DND-41 (cell line): Measurements from ENCODE around the gene ZNF620.

Source experiments
- EZH2 ChIP-seq: IDR thresholded peaks from 3 replicates; pipeline ENCODE4 v1.6.1; 2012; ENCODE audit warnings: borderline replicate concordance, low read depth, mild to moderate bottlenecking, moderate library complexity, low read length, inconsistent platforms; ENCODE audit not compliant: severe bottlenecking
- TF ChIP-seq, protein P1 (sequence below): IDR thresholded peaks from 2 replicates; pipeline ENCODE4 v1.5.1; 2012; ENCODE audit warnings: borderline replicate concordance, low read length, moderate library complexity, mild to moderate bottlenecking; ENCODE audit not compliant: poor library complexity, severe bottlenecking; ENCODE audit errors: extremely low read depth

DNA sequence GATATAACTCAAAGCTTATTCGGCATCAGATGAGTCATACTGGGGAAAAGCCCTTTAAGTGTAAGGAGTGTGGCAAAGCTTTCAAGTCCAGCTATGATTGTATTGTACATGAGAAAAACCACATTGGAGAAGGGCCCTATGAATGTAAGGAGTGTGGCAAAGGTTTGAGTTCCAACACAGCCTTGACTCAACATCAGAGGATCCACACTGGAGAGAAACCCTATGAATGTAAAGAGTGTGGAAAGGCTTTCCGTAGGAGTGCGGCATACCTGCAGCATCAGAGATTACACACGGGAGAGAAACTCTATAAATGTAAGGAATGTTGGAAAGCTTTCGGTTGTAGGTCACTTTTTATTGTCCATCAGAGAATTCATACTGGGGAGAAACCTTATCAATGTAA is 26.4 kb downstream of the ZNF620 start:
- TF ChIP-seq EZH2 = no peak
- TF ChIP-seq, protein P1, sequence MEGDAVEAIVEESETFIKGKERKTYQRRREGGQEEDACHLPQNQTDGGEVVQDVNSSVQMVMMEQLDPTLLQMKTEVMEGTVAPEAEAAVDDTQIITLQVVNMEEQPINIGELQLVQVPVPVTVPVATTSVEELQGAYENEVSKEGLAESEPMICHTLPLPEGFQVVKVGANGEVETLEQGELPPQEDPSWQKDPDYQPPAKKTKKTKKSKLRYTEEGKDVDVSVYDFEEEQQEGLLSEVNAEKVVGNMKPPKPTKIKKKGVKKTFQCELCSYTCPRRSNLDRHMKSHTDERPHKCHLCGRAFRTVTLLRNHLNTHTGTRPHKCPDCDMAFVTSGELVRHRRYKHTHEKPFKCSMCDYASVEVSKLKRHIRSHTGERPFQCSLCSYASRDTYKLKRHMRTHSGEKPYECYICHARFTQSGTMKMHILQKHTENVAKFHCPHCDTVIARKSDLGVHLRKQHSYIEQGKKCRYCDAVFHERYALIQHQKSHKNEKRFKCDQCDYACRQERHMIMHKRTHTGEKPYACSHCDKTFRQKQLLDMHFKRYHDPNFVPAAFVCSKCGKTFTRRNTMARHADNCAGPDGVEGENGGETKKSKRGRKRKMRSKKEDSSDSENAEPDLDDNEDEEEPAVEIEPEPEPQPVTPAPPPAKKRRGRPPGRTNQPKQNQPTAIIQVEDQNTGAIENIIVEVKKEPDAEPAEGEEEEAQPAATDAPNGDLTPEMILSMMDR = no peak
